ENCODE results near the gene NR5A2. TPM values are rescaled to one million over a fixed set of nuclear protein-coding genes. Genes with fewer than 3 reads are reported as not detected.

NR5A2 gene
- total RNA-seq, 3 donors from 2014 or later: 0.08 TPM; not detected in 2

DNA sequence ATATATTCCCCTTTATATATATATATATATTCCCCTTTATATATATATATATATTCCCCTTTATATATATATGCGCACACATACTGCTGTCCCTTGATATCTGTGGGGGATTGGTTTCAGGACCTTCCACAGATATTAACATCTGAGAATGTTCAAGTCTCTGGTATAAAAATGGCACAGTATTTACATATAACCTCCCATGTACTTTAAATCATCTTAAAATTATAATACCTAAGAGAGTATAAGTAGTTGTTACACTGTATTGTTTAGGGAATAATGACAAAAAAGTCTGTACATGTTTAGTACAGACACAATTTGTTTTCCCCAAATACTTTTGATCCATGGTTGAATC is 45.8 kb downstream of the NR5A2 start:
- no peaks in the 10 kb centered on the region for H3K4me1 Mint-ChIP-seq (ENCODE audit: low read depth)

DNA sequence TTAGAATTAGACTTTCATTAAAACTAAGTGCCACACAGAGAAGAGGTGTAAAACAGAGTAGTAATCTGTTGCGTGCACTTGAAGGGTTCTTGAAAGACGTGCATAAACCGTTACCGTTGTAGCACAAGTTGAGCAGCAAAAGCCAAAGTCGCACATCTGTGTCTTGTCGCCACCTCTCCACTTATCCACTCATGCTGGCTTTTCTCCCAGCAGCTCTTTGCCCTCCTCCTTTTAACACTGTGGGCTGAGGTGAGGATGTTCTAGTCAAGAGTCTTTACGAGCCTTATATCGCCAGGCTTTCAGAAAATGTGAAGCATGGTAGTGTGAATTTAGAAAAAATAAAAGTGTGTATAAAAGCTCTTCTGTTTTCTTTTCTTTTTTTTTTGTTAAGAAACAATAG is 48.0 kb downstream of the NR5A2 start:
- no peak overlapping the region for H3K4me3 Mint-ChIP-seq
- DNase-seq: no peak
- no peak for ATAC-seq

More for the DNA sequence above, 45.8 kb downstream of the NR5A2 start:
- no peak for ATAC-seq
- H3K27me3 Mint-ChIP-seq (ENCODE audit: low read depth): peaks cover 27% of the 10 kb centered on the region
- no peaks in the 10 kb centered on the region for H3K36me3 Mint-ChIP-seq (ENCODE audit: insufficient read depth)
- H3K4me3 Mint-ChIP-seq: no peak overlapping the region
- no peaks in the 10 kb centered on the region for H3K9me3 Mint-ChIP-seq
- no peak for DNase-seq

DNA sequence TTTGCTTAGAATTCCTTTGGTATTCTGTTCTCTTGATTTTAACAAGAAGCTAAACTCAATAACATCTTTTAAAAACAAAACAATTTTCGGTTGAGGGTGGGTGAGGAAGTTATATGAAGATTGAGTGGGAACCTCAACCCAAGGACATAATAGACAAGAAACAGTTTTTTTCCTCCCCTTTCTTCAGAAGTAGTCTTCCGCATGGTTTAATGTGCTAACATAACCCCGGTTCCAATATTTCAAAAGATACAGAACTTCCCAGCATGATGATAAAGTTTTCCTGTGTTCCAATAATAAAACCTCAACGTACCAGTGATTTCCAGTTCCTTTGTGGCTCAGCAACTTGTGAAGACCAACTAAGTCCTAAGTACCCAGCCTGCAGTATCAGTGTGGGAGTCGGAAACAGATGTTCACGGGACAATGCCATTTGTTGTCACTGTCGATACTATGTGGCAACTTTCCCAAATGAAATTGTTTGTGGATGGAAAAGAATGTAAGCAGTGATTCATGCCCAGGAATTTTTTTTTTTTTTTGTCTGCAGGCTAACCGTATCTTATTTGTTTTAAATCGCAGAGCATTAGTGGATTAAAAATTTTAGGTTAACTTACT is 48.5 kb downstream of the NR5A2 start:
- peaks cover 21% of the 10 kb centered on the region for H3K27me3 Mint-ChIP-seq (ENCODE audit: low read depth)
- H3K9me3 Mint-ChIP-seq: no peaks in the 10 kb centered on the region
- H3K36me3 Mint-ChIP-seq (ENCODE audit: insufficient read depth): no peaks in the 10 kb centered on the region
- DNase-seq: no peak
- H3K4me3 Mint-ChIP-seq: no peak overlapping the region
- ATAC-seq: no peak
- H3K4me1 Mint-ChIP-seq (ENCODE audit: low read depth): no peaks in the 10 kb centered on the region

More for the DNA sequence above, 48.0 kb downstream of the NR5A2 start:
- Mint-ChIP-seq H3K9me3 (no peaks in the 10 kb centered on the region), H3K4me1 (ENCODE audit: low read depth) (no peaks in the 10 kb centered on the region), H3K36me3 (ENCODE audit: insufficient read depth) (no peaks in the 10 kb centered on the region), H3K27me3 (ENCODE audit: low read depth) (peaks cover 21% of the 10 kb centered on the region)

DNA sequence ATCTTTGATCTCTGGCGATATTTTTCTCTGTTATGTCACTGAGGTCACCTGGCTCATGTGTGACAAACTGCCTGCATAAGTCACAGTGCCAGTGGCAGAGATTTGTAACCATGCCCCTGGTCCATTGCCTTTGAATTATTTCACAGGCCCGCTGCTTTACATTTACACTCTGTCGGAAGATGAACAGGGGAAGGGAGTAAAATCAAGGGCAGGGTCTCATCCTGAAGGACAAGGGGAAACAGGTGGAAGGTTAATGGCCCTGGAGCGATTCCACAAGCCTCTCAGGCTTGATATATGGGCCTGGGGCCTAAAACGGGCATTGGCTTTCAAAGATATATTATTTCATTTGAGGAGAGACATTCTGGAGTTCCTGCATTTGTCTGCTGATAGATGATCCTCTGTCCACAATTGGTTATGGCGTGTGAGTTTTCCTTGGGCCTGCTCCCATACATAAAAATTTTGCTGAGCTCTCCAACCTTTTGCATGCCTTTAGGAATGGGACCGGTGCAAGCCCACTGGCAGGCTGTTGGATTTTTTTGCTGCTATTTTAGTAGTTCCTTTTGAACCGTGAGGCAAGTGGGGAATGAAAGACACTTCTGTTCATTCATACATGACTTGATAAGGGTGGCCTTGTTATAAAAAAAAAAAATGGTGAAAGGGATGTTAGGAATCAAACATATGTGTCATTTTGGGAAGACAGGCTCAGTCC is 51.9 kb downstream of the NR5A2 start:
- Mint-ChIP-seq H3K27me3 (ENCODE audit: low read depth) (peaks cover 11% of the 10 kb centered on the region), H3K9me3 (no peaks in the 10 kb centered on the region), H3K4me3 (no peak overlapping the region), H3K4me1 (ENCODE audit: low read depth) (no peaks in the 10 kb centered on the region), H3K36me3 (ENCODE audit: insufficient read depth) (no peaks in the 10 kb centered on the region)
- DNase-seq (no peak), ATAC-seq (no peak)

DNA sequence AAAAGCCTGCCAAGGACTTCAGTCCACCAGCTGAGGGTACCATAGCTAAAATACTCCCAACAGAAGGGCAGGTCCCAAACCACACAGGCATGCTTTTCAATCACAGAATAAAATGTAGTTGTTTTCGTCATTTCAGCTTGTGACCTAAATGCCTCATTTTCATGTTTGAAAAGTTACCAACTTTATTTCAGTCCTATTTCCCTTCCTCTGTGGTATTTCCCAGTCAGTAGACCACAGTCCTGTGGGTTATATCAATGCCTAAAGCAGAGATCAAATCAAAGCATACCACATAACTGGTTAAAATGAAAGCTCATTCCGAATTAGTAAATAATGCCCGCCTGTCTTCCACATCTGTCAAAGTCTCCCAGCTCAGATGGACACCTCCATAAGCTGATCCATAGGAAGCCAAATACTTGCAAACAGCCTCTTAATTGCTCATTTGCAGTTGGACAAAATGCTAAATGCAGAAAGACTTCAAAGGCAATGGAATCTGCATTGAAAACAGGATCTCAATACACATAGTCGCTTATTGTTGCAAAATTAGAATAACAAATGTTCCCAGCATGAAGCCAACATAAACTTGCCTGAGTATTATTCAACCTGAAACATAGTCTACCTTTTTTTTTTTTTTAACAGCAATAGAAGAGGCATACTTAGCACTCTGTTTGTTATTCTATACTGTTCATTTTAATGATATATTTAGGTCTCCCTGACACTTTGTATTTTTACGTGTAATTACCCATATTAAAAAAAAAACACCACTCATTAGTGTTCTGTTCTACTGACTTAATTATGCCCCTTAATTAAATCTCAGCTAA is 53.9 kb downstream of the NR5A2 start:
- Mint-ChIP-seq H3K36me3 (ENCODE audit: insufficient read depth) (no peaks in the 10 kb centered on the region), H3K4me1 (ENCODE audit: low read depth) (no peaks in the 10 kb centered on the region), H3K9me3 (no peaks in the 10 kb centered on the region), H3K27me3 (ENCODE audit: low read depth) (peaks cover 15% of the 10 kb centered on the region), H3K4me3 (no peak overlapping the region)
- DNase-seq (no peak), ATAC-seq (no peak)

DNA sequence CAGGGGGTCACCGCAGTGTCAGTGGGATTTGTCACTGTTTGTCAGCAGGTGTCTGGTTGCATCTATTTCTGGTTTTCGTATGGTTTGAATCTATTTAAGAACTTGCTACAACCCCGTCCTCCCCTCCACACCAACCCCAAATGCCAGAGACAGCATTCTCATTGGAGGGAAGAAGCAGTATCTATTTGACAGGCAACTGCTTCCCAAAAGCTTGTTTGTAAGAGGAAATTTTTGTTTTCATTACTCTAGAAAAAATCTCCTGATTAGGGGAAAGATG is 54.4 kb downstream of the NR5A2 start:
- no peaks in the 10 kb centered on the region for H3K36me3 Mint-ChIP-seq (ENCODE audit: insufficient read depth)
- ATAC-seq (no peak), DNase-seq (no peak)
- no peak overlapping the region for H3K4me3 Mint-ChIP-seq
- H3K4me1 Mint-ChIP-seq (ENCODE audit: low read depth): no peaks in the 10 kb centered on the region
- H3K9me3 Mint-ChIP-seq: no peaks in the 10 kb centered on the region
- peaks cover 18% of the 10 kb centered on the region for H3K27me3 Mint-ChIP-seq (ENCODE audit: low read depth)

DNA sequence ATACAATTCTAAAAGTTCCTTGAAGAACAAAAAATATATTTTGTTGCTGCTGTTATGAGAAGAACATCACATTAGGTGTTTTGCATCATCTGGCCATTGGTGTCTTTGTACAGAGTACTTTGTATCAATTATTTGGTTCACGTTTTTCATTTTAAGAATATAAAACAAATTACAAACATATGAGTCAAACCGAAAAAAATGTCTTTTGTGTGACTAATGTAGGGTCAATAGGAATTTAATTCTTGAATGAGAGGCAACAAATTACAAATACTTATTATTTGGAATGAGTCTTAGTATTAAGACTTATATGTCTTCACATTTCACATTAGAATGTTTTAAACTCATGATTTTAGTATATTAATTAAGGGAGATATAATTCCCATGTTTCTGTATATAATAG is 54.8 kb downstream of the NR5A2 start:
- no peak for ATAC-seq
- H3K27me3 Mint-ChIP-seq (ENCODE audit: low read depth): peaks cover 22% of the 10 kb centered on the region
- no peak for DNase-seq
- no peaks in the 10 kb centered on the region for H3K9me3 Mint-ChIP-seq
- H3K4me3 Mint-ChIP-seq: no peak overlapping the region
- H3K36me3 Mint-ChIP-seq (ENCODE audit: insufficient read depth): no peaks in the 10 kb centered on the region
- no peaks in the 10 kb centered on the region for H3K4me1 Mint-ChIP-seq (ENCODE audit: low read depth)

DNA sequence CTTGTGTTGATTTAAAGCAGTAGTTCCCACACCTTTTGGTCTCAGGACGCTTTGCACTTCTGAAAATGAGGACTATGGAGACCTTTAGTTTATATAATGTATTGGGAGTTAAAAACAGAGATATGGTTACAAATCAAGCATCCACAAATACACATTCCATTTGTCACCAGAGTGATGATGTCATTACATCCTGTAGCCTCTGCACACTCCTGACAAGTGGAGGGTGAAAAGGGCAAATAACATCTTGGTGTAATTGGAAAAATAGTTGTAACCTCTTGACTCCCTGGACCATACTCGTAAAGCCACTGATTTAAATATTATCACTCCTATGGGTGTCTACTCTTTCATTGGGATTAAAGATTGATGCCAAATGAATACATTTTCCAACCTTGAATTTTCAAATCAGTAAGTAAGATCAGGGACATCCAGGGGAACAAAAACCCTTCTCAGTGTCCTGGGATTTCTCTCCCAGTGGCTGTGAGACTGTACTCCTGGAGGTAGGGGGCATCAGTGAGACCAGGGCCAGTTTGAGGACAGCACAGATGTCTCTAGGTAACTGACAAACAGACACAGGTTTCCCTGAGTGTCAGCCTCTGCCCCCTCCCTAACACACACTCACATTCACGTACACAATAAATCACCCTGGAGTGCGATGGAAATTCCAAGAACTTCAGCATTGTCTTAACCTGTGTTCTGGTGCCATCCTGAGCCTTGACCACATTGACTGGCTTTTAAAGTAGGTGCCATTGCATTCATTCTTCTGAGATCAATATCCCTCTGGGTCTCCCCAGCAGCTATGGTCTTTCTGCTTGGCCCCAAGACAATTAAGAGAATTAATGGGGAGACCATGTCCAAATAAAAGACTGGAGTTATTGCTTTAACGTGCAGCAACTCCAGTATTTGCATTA is 63.0 kb downstream of the NR5A2 start:
- Mint-ChIP-seq H3K9me3 (no peaks in the 10 kb centered on the region), H3K4me3 (no peak overlapping the region), H3K4me1 (ENCODE audit: low read depth) (no peaks in the 10 kb centered on the region), H3K27me3 (ENCODE audit: low read depth) (peaks cover 21% of the 10 kb centered on the region), H3K36me3 (ENCODE audit: insufficient read depth) (no peaks in the 10 kb centered on the region)
- DNase-seq (no peak), ATAC-seq (no peak)

DNA sequence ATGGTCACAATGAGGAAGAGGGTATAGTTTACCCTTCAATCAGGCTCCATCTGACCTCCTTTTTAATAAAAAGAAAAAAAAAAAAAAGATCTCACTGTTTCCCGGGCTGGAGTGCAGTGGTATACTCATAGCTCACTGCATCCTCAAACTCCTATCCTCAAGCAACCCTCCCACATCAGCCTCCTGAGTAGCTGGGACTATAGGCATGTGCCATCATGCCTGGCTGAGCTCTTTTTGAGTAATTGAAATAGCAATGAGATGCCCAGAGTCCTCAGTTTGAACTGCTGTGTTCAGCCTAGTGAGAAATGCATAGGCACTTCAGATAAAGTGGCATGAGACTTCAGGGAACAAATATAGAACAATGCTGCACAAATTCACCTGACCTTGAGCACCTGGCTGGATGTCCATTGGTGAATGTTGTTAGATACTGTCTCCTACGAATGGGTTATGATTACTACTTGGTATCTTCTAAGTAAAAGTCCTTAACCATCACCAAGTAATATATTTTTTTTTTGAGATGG is 67.6 kb downstream of the NR5A2 start:
- ATAC-seq: no peak
- Mint-ChIP-seq H3K27me3 (ENCODE audit: low read depth) (peaks cover 4% of the 10 kb centered on the region), H3K36me3 (ENCODE audit: insufficient read depth) (no peaks in the 10 kb centered on the region), H3K9me3 (no peaks in the 10 kb centered on the region), H3K4me3 (no peak overlapping the region), H3K4me1 (ENCODE audit: low read depth) (no peaks in the 10 kb centered on the region)
- DNase-seq: no peak

DNA sequence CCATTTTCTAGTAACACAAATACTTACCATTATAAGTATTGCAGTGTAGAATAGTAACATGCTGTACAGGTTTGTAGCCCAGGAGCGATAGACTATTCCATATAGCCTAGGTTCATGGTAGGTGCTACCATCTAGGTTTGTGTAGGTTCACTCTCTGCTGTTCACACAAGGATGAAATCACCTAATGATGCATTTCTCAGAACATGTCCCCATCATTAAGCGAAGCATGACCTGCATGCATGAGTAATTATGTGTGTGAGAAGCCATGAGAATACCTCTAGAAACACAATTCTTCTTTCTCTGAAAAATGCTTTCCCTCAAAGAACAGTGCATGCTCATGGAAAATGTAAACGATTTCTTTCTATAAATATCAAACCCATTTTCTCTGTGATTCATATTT is 69.3 kb downstream of the NR5A2 start:
- ATAC-seq (no peak), DNase-seq (no peak)
- H3K4me1 Mint-ChIP-seq (ENCODE audit: low read depth): no peaks in the 10 kb centered on the region
- no peaks in the 10 kb centered on the region for H3K9me3 Mint-ChIP-seq
- H3K4me3 Mint-ChIP-seq: no peak overlapping the region
- H3K27me3 Mint-ChIP-seq (ENCODE audit: low read depth): peaks cover 4% of the 10 kb centered on the region
- H3K36me3 Mint-ChIP-seq (ENCODE audit: insufficient read depth): no peaks in the 10 kb centered on the region

DNA sequence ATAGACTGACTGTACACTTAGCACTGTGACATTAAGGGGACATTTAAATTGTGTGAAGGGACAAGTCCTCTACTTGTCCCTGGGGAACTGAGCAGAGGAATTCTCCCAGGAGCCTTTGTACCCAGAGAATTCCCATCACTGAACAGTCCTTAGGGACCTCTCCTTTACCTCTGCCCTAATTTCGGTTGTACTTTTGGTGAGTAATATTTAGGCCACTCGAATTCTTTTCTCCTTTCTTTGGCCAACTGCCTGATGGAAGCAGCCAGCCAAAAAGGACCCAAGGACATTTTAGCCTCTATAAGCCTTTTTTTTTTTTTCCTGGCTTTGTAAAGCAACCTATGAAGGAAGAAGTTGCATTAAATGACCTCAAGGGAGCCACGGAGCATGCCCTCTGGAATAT is 71.5 kb downstream of the NR5A2 start:
- Mint-ChIP-seq H3K9me3 (no peaks in the 10 kb centered on the region), H3K36me3 (ENCODE audit: insufficient read depth) (no peaks in the 10 kb centered on the region)

DNA sequence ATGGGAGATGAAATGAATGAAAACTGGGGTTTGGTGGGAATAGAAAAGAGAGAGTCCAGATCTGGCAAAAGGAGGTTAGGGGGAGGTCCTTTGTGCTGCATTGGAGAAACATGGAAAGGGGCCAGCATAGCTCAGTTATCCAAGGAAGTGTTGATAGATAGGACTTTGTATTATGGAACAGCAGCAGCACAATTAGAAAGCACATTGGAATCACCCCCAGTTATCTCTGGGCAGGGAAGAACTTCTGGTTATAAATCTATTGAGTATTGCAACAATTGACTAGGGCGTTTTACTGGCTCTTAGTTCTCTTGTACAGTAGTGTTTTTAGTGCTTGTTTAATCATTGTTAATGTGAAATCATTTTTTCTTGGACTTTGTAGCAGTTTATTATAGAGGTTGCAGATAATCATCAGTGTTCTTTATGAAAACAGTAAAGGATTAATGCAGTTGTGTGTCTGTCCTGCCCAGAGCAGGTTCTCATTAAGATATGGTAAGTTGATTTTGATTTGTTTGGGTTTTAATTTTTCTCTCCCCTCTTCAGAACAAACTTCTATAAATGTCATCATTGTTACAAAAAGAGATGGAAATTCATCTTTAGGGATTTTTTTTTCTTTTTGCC is 76.6 kb downstream of the NR5A2 start:
- peaks cover 1% of the 10 kb centered on the region for H3K27me3 Mint-ChIP-seq (ENCODE audit: low read depth)
- H3K4me1 Mint-ChIP-seq (ENCODE audit: low read depth): no peaks in the 10 kb centered on the region
- DNase-seq: no peak
- no peaks in the 10 kb centered on the region for H3K9me3 Mint-ChIP-seq
- no peak for ATAC-seq
- H3K4me3 Mint-ChIP-seq: no peak overlapping the region
- no peaks in the 10 kb centered on the region for H3K36me3 Mint-ChIP-seq (ENCODE audit: insufficient read depth)

More for the DNA sequence above, 71.5 kb downstream of the NR5A2 start:
- ATAC-seq (no peak), DNase-seq (no peak)
- H3K4me3 Mint-ChIP-seq: no peak overlapping the region
- H3K4me1 Mint-ChIP-seq (ENCODE audit: low read depth): no peaks in the 10 kb centered on the region
- peaks cover 2% of the 10 kb centered on the region for H3K27me3 Mint-ChIP-seq (ENCODE audit: low read depth)

DNA sequence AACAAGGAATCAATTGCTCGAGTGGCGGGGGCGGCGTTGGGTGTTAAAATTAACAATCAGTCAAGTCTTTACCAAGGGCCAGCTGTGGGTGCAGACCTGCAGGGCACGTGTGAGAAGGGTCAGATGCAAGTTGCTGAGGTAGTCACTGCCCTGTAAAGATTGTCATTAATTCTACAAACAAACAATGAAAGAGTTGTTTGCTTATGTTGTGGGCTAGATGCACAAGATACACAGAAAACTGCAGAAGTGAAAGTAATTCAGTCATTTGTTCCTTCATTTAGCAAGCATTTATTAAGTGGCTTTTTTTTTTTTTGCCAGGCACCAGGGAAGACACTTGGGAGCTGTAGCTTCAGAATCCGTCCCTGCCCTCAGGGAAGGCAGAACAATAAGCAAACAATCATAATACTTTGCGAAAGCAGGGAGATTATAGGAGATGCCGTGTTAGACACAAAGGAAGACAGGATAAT is 79.5 kb downstream of the NR5A2 start:
- ATAC-seq: no peak
- no peak for DNase-seq
- Mint-ChIP-seq H3K4me3 (no peak overlapping the region), H3K9me3 (no peaks in the 10 kb centered on the region), H3K27me3 (ENCODE audit: low read depth) (peaks cover 5% of the 10 kb centered on the region), H3K4me1 (ENCODE audit: low read depth) (no peaks in the 10 kb centered on the region), H3K36me3 (ENCODE audit: insufficient read depth) (no peaks in the 10 kb centered on the region)

DNA sequence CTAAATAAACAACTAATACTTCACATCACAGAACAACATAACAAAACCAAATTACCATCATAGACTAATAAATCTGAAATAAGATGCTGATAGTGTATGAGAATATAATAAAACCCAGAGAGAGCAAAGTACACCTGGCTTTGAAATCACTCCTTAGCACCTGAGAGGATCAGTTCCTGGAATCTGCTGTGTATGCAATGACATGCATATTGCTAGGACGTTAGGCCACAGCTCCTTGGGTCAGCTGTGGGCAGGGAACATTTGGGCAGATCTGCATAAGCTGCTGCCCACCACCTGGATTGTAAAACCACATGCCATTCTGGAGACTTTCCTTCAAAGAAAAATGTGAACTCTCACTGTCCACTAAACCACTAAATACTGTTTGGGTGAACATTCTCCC is 81.1 kb downstream of the NR5A2 start:
- Mint-ChIP-seq H3K9me3 (no peaks in the 10 kb centered on the region), H3K36me3 (ENCODE audit: insufficient read depth) (no peaks in the 10 kb centered on the region), H3K4me3 (no peak overlapping the region), H3K27me3 (ENCODE audit: low read depth) (peaks cover 5% of the 10 kb centered on the region), H3K4me1 (ENCODE audit: low read depth) (no peaks in the 10 kb centered on the region)
- DNase-seq: no peak
- ATAC-seq: no peak

Data from activated T-cell treated with anti-CD3 and anti-CD28 coated beads, Interleukin-2, amount 50 U/mL, for 4 hours (primary cell).